Heart right ventricle (tissue), 16 donors: ENCODE data around the gene HTR6. TPM values are rescaled to one million over a fixed set of nuclear protein-coding genes. Genes with fewer than 3 reads are reported as not detected.

Experiments used
- ATAC-seq, 8 donors: fragments of 200-7000 bp; cut with Tn5 transposase; one replicate each; pipeline ENCODE4 v1.9.1; 2020; ENCODE audit warnings: mild to moderate bottlenecking in 8 of 8, moderate library complexity in 8 of 8, moderate number of reproducible peaks in 1 of 8
- DNase-seq, 2 donors: peaks; one replicate each; pipeline ENCODE4 v3.0.0-alpha.2; 2020
- H3K27ac ChIP-seq, 10 donors: fragments of 200-600 bp; sonication (generic) in 2 of 10; one replicate each; pipeline versions ENCODE4 v1.5.0 to v1.8.0; 2020 to 2022; ENCODE audit warnings: mild to moderate bottlenecking in 3 of 10
- H3K27me3 ChIP-seq, 7 donors: fragments of 200-600 bp; one replicate each; pipeline ENCODE4 v1.8.0; 2021 to 2022; ENCODE audit warnings: mild to moderate bottlenecking in 2 of 7
- H3K36me3 ChIP-seq, 9 donors: fragments of 200-600 bp; sonication (generic) in 1 of 9; one replicate each; pipeline versions ENCODE4 v1.5.0 to v1.8.0; 2020 to 2022; ENCODE audit warnings: mild to moderate bottlenecking in 2 of 9
- H3K4me1 ChIP-seq, 9 donors: fragments of 200-600 bp; sonication (generic) in 1 of 9; one replicate each; pipeline versions ENCODE4 v1.5.0 to v1.8.0; 2020 to 2022; ENCODE audit warnings: mild to moderate bottlenecking in 4 of 9
- H3K4me3 ChIP-seq, 10 donors: fragments of 200-600 bp; sonication (generic) in 2 of 10; one replicate each; pipeline versions ENCODE4 v1.5.0 to v1.8.0; 2020 to 2022; ENCODE audit warnings: mild to moderate bottlenecking in 7 of 10, moderate library complexity in 2 of 10
- H3K9me3 ChIP-seq, 11 donors: fragments of 200-600 bp in 10 of 11; sonication (generic) in 2 of 11; one replicate each; pipeline versions ENCODE4 v1.5.0 to v1.8.0; 2013 to 2022; ENCODE audit warnings: mild to moderate bottlenecking in 2 of 11, control low read depth in 1 of 11, moderate library complexity in 1 of 11
- WGBS, 2 donors: extraction: QIAGEN DNeasy Blood & Tissue Kit; methylation state at CpG; one replicate each; pipeline ENCODE4 v1.1.7; 2013; ENCODE audit warnings: inconsistent platforms in 1 of 2; 5-methylcytosine and 5-hydroxymethylcytosine counted together
- intact Hi-C, 10 donors: fragments of 100-400 bp; cut with DNase I; formaldehyde crosslinking; loops; one replicate each; pipeline versions ENCODE4 v1.11.1 to v1.14.2; 2022
- polyA plus RNA-seq, 2 donors: library from polyadenylated mRNA; stranded (reverse); fragments of 200-250 nt; gene quantifications; one replicate each; pipeline ENCODE4 v1.2.3, GENCODE V29; 2013
- total RNA-seq, 10 donors: library from RNA; stranded (reverse); fragmentation: NEBNext Ultra II Directional in 3 of 10; extraction: Animal tissue kit (Norgen Biotek cat#: 25700) in 3 of 10; gene quantifications; one replicate each; pipeline versions ENCODE4 v1.2.1 to v1.2.4, GENCODE V29; 2021 to 2023
- TF ChIP-seq, protein P1 (sequence below), 9 donors: fragments of 200-600 bp; sonication (generic) in 2 of 9; IDR thresholded peaks; one replicate each; pipeline versions ENCODE4 v1.5.0 to v1.8.0; 2021 to 2022; ENCODE audit warnings: antibody characterized with exemption in 9 of 9, mild to moderate bottlenecking in 5 of 9, moderate library complexity in 1 of 9
- donor health status: Arrhythmogenic right ventricular cardiomyopathy.
- donor health status: ischemic (EF 13 %, LVEDD 7.1; RV severe dilation, severe dysfunction).
- donor health status: healthy with polysubstance abuse.
- donor health status: DM: no; HTN: yes; CAD: no.
- donor health status: DM: no; HTN: no; CAD: no.
- donor health status: ischemic (EF 25% LVEDD 6.9; RV normal size, moderate dysfunction).
- donor health status: ischemic (EF 25% LVEDD 5.7; RV mildly dilated, moderate dysfunction).
- donor health status: healthy.
- donor health status: DM: yes; HTN: yes; CAD: no.
- donor health status: Ischemic cardiomyopathy.
- donor health status: ischemic (EF 35%, LVEDD 5.7; RV mildly dilated, moderate dysfunction).
- donor health status: nonischemic (EF 11% LVEDD 7.7; RV severe dilation, severe dysfunction).
- donor health status: DM: yes; HTN: yes; CAD: no.
- donor health status: PGD.
- donor health status: ischemic (EF 29% LVEDD 5.4; RV normal size, mild dysfunction).
- donor health status: nonischemic (EF 23%, LVEDD 6.1; RV moderate dilation, normal function).

The HTR6 gene
- total and polyA plus RNA-seq, 12 donors, result not detected

DNA sequence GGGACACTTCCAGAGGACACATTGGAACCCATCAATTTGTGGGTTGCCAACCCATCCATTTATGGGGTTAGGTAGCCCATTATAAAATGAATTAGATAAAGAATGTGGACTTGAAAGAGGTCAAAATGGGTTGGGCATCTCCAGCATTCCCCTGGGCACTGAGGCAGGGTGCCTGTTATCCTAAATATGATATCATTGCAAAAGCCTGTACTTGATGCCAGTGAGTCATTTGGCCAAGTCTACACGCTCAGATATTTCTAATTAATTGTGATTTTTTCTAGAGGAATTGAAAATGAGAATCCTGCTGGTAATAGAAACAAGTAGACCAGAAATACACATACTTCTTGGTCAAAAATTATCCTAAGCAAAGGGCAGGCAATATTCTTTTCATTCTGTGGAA lies 42.5 kb upstream of the HTR6 start:
- H3K27ac ChIP-seq, result no peak overlapping the region
- peaks cover 0 to 66% (median 24%) of the 10 kb centered on the region in 9 donors for H3K36me3 ChIP-seq
- H3K4me1 ChIP-seq, result peaks cover 12 to 53% (median 37%) of the 10 kb centered on the region in 9 donors
- TF ChIP-seq, protein P1, sequence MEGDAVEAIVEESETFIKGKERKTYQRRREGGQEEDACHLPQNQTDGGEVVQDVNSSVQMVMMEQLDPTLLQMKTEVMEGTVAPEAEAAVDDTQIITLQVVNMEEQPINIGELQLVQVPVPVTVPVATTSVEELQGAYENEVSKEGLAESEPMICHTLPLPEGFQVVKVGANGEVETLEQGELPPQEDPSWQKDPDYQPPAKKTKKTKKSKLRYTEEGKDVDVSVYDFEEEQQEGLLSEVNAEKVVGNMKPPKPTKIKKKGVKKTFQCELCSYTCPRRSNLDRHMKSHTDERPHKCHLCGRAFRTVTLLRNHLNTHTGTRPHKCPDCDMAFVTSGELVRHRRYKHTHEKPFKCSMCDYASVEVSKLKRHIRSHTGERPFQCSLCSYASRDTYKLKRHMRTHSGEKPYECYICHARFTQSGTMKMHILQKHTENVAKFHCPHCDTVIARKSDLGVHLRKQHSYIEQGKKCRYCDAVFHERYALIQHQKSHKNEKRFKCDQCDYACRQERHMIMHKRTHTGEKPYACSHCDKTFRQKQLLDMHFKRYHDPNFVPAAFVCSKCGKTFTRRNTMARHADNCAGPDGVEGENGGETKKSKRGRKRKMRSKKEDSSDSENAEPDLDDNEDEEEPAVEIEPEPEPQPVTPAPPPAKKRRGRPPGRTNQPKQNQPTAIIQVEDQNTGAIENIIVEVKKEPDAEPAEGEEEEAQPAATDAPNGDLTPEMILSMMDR (IDR thresholded peaks at IDR 0.05), result no peak
- 74 to 78% methylated on average over 1 of the region's 1 CpG for WGBS, 2 donors
- no peaks in the 10 kb centered on the region for H3K27me3 ChIP-seq
- DNase-seq (no peak), ATAC-seq (peak in 1 of 8 donors; percentile 41)
- intact Hi-C loops, result no loop called here
- no peak overlapping the region for H3K4me3 ChIP-seq
- H3K9me3 ChIP-seq, result no peaks in the 10 kb centered on the region

DNA sequence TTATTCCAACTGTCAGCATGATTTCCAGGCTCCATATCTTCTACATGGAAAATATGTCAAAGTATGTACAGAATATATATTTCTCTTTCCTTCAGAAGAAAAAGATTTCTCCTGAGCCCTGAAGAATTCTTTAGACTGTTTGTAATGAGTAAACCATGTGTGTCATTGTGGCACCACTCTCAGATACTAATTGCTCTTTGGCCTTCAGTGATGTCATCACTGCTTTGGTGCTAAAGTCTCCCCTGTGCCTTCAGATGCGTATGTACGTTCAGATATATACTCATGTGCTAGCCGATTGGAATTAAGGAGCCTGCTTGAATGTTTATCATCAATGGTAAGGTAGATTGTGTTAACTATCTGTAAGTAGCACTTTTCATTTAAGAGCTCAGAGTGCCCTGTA lies 41.2 kb upstream of the HTR6 start:
- ATAC-seq (no peak), DNase-seq (no peak)
- peaks cover 10 to 46% (median 37%) of the 10 kb centered on the region in 9 donors for H3K4me1 ChIP-seq
- H3K36me3 ChIP-seq, result peaks cover 0 to 66% (median 33%) of the 10 kb centered on the region in 9 donors
- H3K9me3 ChIP-seq, result no peaks in the 10 kb centered on the region
- 85 to 86% methylated on average over 3 of the region's 3 CpGs for WGBS, 2 donors
- TF ChIP-seq, protein P1 (IDR thresholded peaks at IDR 0.05), result no peak
- intact Hi-C loops, result no loop called here
- no peak overlapping the region for H3K4me3 ChIP-seq
- H3K27ac ChIP-seq, result no peak overlapping the region
- no peaks in the 10 kb centered on the region for H3K27me3 ChIP-seq

DNA sequence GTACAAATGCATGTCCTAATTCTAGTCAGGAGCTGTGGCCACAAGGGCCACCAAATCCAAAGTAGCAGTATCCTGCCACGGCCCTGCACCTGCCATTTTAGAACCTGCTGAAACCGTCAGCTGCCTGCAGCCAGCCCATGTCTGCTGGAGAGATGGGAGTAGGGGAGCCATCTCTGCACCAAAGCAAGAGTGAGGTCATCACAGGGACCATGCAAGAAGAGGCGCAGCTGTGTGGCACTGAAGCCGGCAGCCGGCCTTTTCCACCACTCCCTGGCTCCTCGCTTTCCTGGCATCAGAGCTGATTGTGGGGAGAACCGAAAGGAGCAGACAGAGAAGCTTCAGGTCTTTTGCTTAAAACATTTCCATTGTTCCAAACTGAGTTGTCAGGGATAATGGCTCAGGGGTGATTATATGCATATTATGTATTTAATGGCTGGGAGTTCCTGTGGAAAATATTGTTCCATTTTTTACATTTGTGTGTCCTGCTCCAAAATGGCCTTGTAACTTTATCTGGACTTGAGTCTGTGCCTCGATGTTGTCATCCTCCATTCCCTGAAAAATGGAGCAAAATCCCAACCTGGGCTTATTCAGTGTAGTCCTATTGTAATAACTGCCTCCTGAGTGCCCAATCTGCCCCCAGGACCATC lies 39.3 kb upstream of the HTR6 start:
- DNase-seq (no peak), ATAC-seq (no peak)
- WGBS, 2 donors, result 94 to 97% methylated on average over 8 of the region's 8 CpGs
- Histone ChIP-seq H3K9me3 (no peaks in the 10 kb centered on the region), H3K36me3 (peaks cover 0 to 68% (median 33%) of the 10 kb centered on the region in 9 donors), H3K4me1 (peaks cover 4 to 39% (median 25%) of the 10 kb centered on the region in 9 donors), H3K4me3 (no peak overlapping the region), H3K27ac (no peak overlapping the region), H3K27me3 (no peaks in the 10 kb centered on the region)
- intact Hi-C loops, result no loop called here
- TF ChIP-seq, protein P1 (IDR thresholded peaks at IDR 0.05), result no peak

DNA sequence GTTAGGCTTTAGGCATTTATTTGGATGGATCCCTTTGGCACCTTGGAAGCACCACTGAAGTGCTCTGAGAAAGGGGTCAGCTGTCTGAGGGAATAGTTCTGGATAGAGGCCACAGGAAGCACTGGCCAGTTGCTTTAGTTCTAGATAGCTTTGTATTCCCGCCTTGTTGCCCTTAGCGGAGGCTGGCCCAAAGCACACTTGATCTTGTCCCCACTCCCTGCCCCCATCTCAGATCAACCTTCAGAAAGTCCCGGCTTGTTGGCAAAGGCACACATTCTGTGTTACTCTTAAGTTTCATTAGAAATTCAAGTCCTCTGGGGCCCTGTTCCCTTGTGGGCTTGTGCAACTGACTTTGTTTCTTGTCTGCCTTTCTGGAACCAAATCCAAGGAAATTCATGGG lies 35.8 kb upstream of the HTR6 start:
- peak in 2 of 8 donors; percentile 9 to 11 for ATAC-seq
- H3K36me3 ChIP-seq, result peaks cover 0 to 59% (median 30%) of the 10 kb centered on the region in 9 donors
- WGBS, 2 donors, result 62 to 76% methylated on average over 3 of the region's 3 CpGs

More for the DNA sequence above, 35.8 kb upstream of the HTR6 start:
- H3K27me3 ChIP-seq, result no peaks in the 10 kb centered on the region
- intact Hi-C loops, result no loop called here
- H3K9me3 ChIP-seq, result no peaks in the 10 kb centered on the region
- no peak overlapping the region for H3K4me3 ChIP-seq
- no peak for DNase-seq
- TF ChIP-seq, protein P1 (IDR thresholded peaks at IDR 0.05), result no peak
- H3K27ac ChIP-seq, result no peak overlapping the region
- H3K4me1 ChIP-seq, result peaks cover 0 to 19% (median 7%) of the 10 kb centered on the region in 9 donors
